CD4-positive, alpha-beta T cell treated with Interleukin-10 for 1 hour (primary cell): ENCODE measurements around the gene GRM7.

ENCODE experiments used
- DNase-seq: peaks from one replicate; pipeline ENCODE4 v3.0.0-alpha.2; 2020

The GRM7 gene

DNA sequence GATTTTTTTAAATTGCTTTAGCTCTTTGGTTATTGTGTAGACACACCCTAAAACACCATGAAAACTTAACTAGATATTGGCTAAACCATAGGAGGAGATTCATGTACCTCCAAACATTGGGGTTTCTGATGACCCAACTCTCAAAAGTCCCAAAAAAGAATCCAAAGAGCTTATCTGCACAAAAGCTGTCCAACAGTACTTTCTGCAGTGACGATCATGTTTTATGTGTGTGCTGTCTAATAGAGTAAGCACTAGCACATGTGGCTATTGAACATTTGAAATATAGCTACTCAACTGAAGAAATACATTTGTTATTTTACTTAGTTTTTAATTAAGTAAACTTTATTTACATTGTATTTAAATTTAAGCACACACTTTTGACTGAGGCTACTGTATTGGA lies 822.5 kb downstream of the GRM7 start:
- no peak for DNase-seq

DNA sequence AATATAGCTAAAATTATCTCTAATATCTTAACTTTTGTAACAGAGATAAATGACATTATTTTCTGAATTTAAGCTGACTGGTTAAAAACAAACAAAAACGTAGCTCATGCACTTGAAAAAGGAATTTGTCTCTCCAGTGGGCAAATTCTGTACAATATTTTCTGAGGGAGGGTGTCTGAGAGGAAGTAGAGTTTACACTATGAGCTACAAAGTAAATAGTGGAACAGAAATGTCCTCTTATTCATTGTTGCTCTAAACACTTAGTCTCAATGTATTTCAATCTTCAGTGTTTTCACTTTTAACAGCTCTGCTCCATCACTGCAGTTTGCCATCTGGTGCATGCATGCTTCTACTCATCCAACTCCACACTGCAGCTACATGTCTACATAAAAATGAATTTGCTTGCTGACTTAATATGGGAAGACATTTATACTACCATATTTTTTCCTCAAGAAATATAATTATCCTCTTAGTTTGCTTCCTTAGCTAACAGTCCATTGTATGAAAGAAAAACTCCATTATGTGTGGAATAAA lies 823.3 kb downstream of the GRM7 start:
- DNase-seq = no peak

GRCh38 chr3:7687428-7688147 lies 826.7 kb downstream of the GRM7 start:
- DNase-seq = no peak

DNA sequence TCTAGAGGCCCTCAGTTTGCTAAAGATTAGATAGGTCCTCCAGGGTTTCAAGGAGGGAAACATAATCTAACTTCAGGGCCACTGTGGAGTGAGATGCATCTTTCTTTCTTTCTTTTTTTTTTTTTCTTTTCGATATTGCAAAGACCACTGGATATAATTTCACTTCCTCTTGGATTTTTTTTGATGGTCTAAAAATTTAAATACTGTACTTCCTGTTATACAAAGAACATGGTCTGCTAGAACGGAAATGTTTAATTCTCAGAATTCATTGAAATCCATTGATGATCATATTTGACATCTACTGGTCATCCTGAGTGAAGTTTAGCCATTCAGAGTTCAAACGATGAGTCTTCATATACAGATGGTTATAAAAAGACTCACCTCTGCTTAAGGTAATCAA lies 832.0 kb downstream of the GRM7 start:
- no peak for DNase-seq

GRCh38 chr3:7693976-7694375 lies 833.1 kb downstream of the GRM7 start:
- no peak for DNase-seq

DNA sequence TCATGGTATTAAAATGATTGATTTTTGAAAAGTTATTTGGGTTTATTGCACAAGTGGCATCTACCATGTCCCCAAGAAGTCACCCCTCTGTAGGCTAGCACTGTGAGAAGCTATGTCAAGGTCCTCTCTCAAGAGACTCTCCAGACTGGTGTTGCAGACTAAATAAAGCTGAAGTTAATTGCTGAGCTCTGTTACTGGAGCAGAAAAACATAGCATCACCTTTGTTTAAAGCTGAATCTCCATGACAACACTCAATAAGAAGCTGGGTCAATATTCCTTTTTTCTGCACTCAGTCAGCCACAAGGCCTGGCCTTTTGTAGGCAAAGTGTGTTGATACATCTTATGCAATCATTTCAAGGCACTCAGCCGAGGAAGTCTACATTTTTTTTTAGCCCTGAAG lies 834.1 kb downstream of the GRM7 start:
- DNase-seq = no peak

DNA sequence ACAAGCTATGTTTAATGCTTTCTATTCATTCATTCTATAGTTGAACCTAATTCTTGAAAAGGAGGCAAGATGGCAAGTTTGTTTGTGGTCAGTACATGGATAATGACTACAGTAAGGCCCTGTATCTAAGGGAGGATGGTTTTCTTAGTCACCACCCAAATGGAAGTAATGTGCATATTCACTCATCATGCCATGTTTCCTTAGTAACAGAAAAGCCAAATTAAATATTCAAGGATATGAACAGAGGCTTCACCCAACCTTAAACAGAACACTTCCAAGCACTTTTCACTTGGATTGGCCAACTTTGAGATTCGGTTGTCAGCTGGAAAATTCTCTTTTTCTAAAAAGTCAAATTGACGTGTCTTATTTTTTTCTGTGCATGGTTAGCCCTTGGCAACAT lies 835.4 kb downstream of the GRM7 start:
- DNase-seq = no peak

GRCh38 chr3:7697548-7697947 lies 836.6 kb downstream of the GRM7 start:
- DNase-seq = no peak

DNA sequence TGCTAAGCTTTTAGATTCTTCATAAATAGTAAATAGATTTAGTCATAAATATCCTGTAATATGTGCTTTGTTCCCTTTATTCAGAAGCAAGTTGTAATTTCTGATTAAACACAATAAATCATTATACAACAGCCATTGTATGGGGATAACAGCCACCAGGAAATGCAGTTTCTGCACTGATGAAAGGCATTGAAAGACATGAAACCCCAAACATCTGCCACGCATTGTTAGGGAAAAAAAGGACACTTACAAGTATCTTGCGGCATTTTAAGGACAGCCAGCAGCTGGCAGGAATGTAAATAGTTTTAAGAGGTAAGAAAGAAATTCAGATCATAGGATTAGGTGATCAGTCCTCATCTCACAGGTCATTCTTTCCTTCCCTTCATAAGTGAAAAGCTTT lies 839.6 kb downstream of the GRM7 start:
- DNase-seq = no peak

GRCh38 chr3:7700977-7701376 lies 840.1 kb downstream of the GRM7 start:
- DNase-seq = no peak

- no peak for DNase-seq
These were observed 846.3 kb downstream of the GRM7 start for GRCh38 chr3:7707187-7707586.

- no peak for DNase-seq
These were observed 848.6 kb downstream of the GRM7 start for GRCh38 chr3:7709376-7710082.

- no peak for DNase-seq
These were observed 849.4 kb downstream of the GRM7 start for GRCh38 chr3:7710284-7710683.

DNA sequence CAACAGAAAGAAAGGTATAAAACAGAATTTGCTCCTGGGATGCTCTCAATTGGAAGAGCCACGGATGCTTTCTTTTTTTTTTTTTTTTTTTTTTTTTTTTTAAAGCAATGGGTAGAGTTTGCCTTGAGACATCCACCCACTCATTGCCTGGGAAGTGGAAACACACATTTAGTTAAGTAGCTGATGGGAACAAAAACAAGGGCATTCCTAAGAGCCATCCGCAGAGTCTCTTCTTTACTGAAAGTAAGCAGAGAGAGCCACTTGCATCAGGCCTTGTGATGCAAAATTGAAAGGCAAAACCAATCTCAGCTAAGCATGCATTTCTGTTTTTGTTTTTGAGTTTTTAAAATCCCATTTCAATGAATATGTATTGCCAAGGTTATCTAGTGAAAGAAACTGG lies 852.8 kb downstream of the GRM7 start:
- no peak for DNase-seq

DNA sequence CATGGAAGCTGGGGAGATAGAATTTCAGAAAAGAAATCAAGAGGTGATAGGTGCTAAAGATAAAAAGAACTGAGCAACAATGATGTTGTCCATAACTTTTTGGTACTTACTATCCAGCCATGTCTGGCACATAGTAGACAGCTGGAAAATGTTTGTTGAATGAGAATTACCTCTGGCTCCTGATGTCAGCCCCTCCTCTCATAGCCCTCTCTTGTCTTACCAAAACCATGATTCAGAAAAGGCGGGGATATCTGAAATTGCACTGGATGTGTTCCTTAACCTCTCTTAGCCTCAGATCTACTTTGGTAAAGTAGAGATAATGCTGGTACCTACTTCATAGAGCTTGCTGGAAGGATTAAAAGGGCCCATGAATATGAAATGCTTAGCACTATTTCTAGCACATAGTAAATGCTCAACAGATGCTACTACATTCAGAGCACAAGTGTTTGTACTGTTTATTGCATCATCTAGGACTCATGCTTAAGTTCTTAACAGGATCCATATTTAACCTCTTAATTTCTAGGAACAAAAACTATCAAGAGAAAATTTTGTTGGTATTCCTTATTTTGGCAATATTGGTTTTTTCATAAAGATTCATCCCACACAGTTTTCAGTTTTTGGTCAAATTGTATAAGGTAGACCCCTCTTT lies 859.9 kb downstream of the GRM7 start:
- DNase-seq = no peak

DNA sequence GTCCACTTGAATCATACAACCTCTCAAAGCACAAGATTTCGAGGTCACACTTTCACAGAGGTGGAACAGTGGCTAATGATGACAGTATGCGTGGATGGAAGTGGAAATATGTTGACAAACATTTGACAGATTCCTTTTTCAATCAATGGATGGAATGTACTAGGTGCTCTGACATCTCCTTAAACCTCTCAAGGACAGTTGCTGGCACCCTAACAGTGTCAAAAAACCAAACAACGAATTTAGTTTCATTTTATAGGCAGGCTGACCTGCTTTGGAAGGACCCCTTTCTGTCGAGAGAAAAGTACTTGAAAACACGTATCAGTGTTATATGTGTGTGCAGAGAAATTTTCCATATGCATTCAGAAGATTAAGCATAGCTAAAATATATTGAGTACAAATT lies 861.0 kb downstream of the GRM7 start:
- DNase-seq = no peak

DNA sequence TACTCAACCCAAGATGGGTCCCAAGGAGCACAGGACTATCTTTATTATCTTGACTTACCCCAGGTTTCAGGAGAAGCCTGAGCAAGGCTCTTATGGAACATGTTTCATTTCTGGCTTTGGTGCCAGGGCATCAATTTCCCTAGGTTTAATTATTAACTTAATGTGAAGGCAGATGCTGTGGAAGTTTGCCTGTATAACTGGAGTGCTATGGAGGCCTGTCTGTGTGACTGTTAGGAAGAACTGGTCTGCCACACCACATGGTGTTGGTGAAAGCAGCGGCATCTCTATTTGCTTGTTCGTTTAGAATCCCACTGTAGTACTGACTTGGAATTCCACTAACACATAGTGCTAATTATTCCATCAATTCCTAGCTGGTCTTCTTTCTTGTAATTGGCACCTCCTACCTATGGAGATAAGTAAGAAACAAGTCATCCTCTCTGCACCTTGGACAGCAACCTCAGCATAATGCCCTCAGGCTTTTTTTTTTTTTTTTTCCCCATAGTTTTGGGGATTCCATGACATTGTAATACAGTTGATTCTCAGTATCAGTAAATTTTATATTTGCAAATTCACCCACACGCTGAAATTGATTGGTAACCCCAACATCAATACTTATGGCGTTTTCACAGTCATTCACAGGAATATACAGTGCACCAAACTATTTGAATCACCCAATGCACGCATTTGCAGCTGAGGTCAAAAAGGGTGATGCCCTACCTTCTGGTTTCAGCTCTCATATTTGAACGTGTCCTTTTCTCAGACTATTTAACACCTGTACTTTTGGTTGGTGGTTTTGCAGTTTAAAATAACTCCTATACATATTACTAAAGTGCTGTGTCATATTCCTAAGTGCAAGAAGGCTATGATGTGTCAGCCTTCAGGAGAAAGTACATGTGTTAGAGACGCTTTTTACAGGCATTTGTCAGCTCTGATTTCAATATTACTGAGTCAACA lies 867.9 kb downstream of the GRM7 start:
- no peak for DNase-seq

DNA sequence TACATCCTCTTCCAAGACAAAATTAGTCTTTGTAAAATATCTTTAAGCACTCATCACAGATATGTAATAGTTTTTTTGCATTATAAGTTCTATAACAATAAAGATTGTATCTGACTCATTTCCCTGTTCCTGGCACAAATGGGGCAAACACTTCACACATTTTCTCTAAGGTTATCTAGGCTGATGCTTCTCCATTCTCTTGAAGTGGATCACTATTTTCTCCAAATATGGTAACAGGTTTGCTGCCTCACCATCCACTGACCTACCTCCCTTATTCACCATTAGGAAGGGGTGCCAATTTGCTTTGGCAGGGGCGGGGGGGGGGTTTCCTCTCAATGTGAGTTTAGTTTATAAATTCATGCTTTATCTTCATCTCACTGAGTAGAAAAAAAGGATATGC lies 873.0 kb downstream of the GRM7 start:
- no peak for DNase-seq

DNA sequence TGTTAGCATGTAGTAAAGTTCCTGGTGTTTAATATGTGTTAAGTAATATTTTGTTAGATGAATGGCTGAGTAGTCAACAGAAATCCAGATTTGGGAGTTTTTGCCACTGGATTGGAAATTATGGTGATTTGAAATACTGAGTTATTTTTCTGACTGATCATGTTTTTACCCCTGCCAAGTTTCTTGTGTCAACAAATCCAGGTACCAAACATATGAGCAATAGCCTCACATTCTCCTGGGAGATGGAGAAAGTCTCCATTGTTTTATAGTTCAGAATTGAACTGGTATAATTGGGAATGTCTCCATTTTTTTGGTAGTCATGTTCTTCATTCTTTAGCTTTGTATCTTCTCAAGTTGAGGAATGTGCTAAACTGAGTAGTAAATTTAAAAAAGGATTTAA lies 873.5 kb downstream of the GRM7 start:
- no peak for DNase-seq

GRCh38 chr3:7737263-7737662 lies 876.3 kb downstream of the GRM7 start:
- DNase-seq = no peak

- DNase-seq = no peak
These were observed 878.8 kb downstream of the GRM7 start for GRCh38 chr3:7739754-7740153.

DNA sequence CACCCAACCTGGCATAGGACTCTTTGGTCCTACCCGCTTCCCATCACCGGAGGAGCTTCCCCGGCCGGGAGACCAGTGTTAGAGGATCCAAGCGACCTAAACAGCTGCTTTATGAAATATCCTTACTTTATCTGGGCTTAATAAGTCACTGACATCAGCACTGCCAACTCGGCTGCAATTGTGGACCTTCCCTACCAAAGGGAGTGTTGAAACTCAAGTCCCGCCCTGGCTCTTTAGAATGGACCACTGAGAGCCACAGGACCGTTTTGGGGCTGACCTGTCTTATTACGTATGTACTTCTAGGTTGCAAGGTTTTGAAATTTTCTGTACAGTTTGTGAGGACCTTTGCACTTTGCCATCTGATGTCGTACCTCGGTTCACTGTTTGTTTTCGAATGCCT lies 879.5 kb downstream of the GRM7 start:
- no peak for DNase-seq

DNA sequence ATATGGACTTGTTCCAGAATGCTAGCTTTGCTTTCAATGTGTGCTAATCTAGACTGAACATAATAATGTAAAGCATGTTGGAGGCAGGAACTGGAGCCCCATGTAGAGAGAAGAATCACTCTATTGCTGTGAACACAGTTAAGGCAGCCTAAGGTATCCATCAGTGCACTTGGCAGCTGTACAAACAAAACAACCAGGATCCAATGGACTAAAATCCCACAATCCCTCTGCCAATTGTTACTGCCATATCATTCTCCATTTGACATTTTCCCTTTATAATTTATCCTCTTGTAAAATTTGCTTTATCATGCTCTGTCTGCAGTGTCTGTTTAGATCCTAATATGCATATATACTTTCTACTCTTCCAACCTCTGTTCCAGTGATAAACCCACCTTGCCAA lies 883.9 kb downstream of the GRM7 start:
- DNase-seq = no peak
